Ishikawa (cell line): ENCODE data around the gene OR52E8.

ENCODE experiments used
- MAX ChIP-seq: IDR thresholded peaks from 2 replicates; pipeline ENCODE4 v1.6.1; 2012
- RAD21 ChIP-seq: IDR thresholded peaks from 2 replicates; pipeline ENCODE4 v1.6.1; 2012; ENCODE audit warnings: low read depth

- no peak for TF ChIP-seq MAX
- peak; percentile 84 for TF ChIP-seq RAD21
These were observed 48.9 kb downstream of the OR52E8 start, which contains the start of gene OR52N2 for GRCh38 chr11:5808500-5809121.
